ENCODE measurements around the gene MBNL2.

MBNL2 gene

DNA sequence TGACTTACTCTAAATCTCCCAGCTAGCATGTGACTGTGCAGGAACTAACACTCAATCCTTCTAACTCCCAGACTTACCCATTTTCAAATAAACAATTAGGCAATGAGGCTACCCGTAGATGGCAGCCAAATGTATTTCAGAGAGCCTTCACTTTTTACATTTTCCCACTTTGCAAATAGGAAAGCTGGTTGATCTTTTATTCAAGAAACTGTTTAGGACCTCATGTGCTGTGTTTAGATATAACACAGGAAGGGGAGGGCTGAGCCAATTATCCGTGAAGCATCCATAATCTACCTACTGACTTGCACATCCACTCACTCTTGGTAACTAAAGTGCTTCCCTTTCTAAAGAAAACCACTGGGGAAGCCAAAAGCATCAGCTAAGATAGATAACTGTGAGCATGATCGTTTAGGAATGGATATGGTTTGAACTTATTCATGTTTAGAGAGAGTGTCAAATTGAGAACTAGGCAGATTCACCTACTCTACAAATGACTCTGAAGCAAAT is 33.4 kb downstream of the MBNL2 start:
- no peak for DNase-seq

DNA sequence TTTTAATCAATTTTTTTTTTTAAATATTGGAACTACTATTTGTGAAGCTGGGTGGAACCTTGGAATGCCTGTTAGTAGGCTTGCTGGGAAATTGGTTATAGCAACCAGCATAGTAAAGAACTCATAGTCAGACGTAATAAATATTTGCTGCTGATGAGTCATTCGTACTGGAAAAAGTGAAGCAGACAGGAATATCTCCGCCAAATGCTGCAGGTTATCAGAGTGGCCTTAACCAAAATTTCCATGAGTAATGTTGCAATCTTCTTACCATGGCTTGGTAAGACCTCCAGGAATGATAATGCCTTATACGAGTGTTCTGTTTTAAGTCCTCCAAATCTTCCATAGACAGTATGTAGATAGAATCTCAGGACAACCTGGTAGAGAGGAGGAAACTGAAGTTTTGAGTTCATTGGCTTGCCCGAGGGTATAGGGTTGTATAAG is 34.2 kb downstream of the MBNL2 start:
- no peak for DNase-seq

DNA sequence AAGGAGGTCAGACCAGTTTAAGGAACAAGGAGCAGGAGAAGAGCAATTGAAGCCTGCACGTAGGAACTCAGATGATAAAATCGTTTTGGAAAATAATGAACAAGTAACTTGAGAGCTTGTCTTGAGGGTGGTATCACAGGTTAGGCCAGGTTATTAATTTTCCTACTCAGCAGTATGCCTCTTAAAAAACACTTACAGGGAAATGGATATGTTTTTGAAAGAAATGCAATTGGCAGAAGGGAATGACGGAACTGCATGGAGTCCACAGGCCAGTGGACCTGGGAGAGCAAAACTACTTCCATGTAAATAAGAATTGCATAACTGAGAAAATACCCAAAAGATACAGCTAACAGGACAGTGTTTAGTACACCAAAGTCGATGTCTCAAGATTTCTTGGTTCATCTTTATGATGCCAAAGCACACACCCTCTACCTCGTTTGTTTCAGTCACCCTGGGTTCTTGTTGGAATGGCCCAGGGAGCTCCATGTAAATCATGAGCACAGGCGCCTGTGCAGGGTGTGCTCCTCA is 35.2 kb downstream of the MBNL2 start:
- DNase-seq, result no peak

DNA sequence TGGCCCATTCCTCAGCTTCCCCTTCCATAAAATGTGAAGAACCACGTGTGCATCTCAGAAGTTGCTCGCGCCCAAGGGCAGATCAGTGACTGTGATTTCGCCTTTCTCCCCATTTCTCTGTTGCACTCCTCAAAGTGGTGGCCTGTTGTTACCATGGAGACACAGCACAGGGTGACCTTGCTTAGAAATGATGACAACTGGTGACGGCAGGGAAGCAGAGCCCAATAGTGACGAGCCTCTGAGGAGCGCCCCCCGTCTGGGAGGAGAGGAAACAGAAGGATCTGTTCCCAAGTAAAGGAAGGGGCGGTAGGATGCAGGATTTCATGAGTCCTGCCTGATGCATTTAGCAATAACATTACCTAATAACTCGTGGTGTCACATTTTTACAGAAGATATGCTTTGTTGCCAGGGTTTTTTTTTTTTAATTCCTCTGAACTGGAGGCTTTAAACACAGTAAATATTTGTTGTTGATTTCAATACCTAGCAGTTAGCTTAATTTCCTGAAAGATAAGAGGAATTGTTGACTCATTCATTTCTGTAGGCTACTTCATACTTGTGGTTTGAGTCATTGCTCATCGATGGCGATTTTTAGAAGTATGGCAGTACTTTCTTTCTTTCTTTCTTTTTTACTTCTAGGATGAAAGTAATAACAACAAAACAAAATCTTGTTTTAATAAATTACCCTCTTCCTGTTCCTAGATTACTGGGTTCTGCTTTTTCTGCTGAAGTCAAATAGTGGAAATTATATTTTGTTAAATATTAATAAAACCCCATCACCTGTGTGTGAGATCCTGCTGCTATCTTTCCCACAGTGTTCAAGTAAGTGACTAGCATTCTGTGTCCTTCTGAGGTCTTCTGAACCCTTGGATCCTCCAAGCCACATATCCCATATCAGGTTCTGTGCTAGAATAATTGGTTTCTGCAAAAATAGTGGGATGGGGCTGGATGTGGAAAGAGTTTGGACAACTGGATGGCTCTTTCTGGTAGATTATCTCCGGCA is 36.0 kb downstream of the MBNL2 start:
- DNase-seq, result no peak

DNA sequence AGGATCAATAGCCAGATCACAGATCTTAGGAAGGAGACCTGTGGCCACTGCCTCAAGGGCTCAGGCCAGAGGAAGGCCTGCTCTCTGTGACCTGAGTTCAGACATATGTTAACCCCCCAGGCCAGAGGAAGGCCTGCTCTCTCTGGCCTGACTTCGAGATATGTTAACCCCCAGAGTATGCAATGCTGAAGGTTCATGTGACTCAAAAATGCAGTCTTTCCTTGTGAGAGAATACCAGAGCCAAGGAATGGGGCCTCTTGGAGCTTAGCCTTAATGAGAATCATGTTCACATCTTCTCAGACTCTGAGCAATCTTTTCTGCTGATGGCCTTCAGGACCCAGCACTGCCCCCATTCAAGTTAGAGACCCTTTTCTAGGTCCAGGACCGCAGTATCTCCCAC is 36.7 kb downstream of the MBNL2 start:
- DNase-seq, result no peak

DNA sequence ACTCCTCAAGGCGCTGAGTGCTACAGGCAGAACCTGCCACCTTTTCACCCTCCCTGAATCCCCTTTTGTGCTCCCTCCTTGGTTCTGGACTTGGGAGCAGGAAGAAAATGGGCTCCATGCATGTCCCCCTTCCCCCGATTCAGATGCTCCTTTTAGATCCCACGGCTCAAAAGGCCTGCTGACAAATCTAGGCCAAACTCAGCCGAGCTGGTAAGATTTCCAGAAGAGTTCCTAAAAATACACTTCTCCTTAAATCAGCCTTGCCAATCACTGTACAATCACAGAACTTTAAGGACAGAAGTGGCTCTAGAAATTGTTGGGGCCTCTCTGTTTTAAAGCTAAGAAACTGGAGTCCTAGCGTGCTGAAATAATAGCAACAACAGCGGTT is 37.3 kb downstream of the MBNL2 start:
- DNase-seq, result no peak

DNA sequence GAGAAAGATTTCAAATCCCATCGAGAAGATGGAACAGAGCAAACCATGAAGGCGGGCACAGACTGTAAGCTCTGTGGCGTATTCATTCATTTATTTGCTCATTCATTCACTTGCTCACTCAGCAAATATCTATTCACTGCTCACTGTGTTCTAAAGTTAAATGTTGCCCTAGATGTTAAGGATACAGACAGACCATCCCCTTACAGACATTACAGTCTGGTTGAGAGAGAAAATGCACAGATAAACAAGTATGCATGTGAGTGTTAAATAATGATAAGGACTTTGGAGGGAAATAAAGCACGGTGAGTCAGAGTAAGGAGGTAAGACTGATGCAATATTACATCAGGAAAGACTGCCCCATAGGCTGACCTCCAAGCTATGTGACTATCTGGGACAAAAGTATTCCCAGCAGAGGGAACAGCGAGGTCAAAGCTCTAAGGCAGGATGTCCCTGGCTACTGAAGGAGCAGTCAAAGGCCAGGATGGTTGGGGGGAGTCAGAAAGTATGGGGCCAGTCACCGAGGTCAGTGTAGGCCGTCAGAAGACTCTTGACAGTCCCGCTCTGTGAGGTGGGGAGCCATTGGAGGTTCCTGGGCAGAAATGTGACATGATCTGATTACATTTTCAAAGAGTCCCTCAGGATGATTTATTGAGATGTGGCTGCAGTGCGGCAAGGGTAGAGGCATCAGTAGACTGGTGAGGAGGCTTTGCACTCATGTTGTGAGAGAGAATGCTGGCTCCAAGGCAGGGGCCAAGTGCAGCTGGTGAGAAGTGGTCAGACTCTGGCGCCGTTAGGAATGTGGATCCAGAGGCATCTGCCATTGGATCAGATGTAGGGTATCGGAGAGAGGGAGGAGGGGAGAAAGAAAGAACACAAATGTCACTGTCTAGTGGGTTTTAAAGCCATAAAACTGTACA is 37.9 kb downstream of the MBNL2 start:
- no peak for DNase-seq

DNA sequence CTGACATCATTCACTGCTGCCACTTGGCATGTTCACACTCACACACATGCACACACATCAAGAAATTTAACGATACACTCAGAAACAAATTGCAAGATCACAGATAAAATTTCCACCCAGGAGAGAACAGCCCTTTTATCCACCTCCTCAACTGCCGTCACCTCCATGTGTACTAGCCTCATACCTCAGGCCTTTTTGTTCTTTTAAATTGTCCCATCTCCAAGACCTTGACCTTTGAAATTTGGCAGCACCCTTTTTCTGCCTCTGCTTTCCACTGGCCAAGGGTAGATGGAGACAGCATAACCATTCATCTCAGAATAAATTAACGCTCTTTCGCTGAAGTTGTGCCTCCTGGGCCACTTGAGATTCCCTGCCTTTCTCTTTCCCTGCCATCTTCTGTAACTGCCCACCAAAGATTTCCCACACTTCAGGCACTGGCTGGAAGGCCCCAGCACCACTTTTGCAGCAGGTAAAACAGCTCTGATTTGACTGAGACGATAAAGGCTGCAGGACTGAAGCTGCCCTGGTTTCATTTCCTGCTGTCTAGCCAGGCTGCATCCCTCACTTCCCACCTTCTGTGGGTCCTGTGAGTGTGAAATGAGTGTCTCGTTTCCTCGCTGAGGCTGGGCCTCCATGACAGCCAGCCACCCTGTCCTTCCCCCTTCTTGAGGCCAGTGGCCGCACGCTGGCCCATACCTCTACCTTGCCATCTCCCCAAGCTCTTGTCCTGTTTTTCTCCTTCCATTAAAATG is 39.3 kb downstream of the MBNL2 start:
- no peak for DNase-seq

DNA sequence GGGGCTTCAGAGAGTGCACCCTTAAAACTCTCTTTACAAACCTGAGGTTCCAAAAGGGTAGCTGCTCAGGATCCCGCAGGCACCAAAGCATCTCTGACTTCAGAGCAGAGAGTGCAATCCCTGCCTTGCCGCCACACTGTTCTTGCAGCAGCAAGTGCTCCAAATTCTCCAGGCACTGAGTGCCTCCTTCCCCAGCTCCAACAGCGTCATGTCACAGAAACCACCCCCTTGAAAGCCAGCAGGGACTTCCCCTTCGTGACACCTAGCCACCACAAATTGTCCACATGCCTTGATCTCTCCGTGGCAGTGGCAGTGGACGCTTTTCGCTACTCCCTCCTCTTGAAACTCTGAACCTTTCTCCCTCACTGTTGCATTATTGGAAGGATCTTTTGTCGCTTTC is 39.9 kb downstream of the MBNL2 start:
- no peak for DNase-seq

DNA sequence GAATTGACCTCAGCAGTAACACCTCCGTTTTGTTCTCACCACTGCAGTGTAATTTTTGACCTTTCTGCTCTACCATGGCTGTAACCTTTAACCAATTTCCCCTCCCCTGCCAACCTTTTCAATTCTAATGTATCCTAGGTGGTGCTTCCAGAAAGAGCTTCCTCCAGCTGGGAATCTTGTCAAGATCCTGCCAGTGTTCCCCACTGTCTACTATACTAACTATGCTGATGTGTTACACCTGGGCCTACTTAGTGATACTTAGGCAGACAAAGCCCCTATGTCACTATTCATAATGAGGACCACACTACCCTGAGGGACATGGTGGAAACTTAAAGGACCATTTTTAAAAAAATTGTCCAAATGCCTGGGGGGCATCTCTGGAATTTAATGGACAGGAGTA is 41.0 kb downstream of the MBNL2 start:
- no peak for DNase-seq

DNA sequence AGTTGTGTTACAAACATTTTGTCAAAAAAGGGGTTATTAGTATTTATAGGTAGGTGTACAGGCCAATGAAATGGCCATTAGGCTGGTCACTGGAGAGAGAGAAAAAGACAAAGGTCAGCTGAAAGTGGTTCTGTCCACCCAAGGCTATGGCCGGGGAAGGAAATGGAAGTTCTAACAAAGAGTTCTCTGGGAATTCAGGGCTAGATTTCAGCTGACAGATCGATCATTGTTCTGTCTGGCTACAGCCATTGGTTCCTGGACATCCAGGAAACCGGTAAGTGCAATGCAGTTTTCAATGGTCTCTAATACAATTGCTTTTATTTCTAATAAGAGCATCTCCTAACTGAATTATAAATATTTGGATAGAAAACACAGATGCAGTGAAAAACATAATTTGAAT is 42.5 kb downstream of the MBNL2 start:
- no peak for DNase-seq

DNA sequence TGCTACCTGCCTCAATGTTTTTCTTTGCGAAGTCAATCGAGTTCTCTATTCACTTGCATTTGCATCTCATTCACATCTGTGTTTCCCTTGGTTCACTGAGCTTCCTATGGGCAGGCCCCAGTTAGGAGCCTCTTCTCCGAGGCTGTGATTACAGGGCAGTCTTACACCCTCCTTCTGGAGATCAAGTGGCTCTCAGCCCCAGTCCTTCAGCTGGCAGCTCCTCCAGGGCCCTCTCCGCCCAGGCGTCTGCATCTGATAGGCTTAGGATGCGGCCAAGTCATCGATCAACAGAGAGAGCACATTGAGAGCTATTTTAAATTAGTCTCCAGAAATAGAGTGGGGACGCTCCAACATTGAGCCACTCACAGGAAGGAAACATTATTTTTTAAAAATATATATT is 44.2 kb downstream of the MBNL2 start:
- DNase-seq, result no peak

DNA sequence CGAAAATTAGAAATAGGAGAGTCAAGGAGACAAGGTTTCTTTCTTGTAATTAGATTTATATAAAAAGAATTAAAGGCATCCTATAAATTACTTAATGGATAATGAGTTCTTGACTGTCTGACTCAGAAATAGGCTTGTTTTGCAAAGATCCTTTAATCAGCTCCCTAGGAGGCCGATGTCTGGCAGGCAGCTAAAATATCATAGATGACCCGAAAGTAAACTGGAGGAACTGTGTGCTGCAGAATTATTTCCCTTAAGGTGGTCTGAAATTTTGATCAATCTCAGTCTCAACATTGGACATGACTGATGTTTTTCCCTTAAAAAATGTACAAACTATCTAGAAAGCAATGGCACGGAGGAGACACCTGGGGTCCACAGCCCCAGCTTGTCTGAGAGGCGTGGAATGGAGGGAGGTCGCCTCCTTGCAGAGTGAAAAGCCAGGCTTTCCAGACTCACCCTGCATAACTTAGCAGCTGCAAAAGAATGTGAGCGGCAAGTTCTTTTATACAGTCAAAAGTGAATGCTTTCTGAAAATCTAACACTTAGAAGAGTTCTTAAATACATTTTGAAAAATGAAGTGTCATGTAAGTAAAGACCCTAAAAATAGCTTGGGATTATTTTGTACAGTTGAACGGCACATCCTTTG is 44.8 kb downstream of the MBNL2 start:
- DNase-seq, result no peak

DNA sequence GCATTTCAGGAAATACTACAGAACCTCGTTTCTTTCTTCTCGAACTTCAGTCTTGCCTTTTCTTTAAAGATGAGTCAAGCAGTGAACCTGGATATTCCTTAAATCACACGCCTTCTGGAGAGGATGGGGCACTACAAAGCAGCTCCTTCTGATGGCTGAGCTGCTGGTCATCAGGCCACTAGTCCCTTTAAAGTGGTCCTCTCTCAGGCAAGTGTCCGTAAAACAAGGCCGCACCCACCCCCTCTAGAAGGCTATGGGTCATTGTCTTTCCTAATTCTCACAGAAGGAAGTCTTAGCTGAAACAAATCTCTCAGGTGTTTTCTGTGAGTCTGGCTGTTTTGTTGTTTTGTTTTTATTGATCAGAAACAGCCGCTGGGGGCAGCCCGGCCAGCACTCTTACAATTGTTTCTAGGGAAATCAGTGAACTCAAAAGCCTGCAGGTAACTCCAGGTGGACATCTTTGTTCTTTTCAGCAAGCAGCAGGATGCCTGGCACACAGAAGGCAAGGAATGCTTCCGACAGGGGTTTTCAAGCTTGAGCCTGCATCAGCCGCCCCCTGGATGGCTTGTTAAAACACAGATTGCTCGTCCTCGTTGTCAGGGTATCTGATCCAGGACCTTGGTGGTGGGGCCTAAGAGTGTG is 45.4 kb downstream of the MBNL2 start:
- no peak for DNase-seq

DNA sequence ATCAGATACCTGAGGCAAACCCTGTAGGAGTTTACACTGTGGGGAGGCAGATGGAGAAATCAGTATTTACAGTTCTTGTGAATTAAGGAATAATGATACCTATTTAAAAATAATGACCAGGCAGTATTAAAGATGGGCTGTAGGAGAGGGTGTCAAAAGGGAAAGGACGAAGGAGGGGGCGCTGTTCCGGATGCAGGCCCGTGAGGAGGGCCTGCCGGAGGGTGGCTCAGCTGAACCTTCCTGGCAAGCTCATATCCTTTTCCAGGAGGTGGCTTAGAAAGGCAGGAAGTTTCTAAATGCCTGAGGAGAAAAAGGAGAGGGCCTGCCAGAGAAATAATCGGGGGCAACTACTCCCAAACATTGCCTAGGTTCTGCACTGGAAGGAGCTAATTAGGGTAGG is 46.6 kb downstream of the MBNL2 start:
- no peak for DNase-seq

DNA sequence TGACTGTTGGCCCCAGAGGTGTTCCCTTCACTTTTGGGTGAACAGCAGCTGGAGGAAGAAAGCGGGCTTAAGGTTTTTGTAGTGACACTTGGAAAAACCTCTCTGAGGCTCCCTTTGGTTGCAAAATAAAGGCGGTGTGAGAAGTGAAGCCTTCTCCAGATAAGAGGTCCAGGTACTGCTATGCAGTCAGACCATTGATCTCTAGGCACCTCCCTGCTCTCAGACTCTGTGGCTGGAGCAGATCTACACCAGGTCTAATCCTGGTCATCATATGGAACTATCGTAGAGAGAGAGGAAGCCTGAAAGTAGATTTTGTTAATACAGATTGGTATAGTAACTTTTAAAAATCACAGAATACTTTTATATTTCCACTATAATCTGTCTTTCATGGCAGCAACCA is 47.5 kb downstream of the MBNL2 start:
- DNase-seq, result no peak

DNA sequence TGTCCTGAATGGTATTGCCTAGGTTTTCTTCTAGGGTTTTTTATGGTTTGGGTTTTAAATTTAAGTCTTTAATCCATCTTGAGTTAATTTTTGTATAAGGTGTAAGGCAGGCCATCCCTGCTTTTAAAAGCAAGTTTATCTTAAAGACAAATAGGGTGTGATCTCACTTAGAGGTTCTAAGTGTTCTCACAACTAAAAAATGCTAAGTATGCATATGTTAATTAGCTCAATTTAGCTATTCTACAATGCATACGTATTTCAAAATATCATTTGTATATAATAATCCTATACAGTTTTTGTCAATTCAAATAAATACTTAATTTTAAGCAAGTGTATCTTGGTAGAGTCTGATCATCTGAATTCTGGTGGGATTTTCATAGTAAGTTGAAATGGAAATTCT is 50.4 kb downstream of the MBNL2 start:
- DNase-seq, result no peak

DNA sequence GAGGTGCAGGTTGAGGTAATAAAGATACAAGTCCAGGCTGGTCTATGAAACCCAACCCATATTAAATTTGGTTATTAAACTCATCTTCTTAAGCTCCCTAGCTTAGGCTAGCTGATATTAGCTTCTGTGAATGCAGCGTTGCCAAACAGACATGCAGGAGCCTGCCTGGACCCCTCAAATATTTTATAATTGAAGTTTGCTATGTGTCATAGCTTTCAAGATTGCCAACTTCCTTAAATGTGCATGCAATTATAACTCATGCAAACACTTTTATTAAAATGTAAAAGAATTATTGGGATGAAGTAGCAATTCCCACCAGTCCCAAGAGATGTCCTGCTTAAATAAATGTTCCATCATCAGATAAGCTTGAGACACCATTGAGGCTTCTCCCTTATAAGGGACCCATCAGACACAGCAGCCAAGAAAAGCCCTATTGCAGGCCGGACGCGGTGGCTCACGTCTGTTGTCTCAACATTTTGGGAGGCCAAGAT is 51.3 kb downstream of the MBNL2 start:
- no peak for DNase-seq

DNA sequence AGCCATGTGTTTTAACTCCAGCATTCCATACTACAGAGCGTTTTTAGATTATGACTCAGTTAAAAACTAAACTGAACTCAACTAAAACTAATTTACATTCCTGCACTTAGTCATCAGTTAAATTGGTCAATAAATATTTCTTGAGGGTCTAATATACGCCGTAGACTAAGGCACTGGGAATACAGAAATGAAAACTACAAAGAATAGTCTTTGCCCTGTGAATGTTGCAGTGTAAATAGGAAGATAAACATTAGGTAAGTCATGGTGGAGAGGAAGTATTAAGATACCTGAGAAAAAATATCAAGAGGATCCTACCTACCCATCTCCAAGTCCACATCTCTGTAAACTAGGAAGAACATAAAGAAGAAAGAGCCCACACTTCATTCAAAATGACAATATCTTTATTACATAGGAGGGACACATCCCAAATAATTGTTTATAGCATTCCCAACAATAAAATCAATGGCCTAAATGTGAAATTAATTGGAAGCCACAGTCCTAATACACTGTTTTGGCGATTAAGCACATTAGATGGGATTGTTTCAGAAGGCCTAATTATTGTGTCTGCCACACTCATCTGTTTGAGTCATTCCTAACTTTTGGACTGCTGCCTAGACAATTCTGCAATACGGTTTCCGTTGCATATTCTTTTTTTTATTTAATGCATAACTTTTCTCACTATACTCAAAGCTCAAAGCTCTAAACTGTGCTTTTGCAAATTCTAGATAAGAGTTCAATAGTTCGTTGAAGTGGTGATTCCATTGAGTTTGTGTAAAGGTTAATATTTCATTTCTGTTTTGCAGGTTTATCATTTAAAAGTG is 52.9 kb downstream of the MBNL2 start:
- no peak for DNase-seq

DNA sequence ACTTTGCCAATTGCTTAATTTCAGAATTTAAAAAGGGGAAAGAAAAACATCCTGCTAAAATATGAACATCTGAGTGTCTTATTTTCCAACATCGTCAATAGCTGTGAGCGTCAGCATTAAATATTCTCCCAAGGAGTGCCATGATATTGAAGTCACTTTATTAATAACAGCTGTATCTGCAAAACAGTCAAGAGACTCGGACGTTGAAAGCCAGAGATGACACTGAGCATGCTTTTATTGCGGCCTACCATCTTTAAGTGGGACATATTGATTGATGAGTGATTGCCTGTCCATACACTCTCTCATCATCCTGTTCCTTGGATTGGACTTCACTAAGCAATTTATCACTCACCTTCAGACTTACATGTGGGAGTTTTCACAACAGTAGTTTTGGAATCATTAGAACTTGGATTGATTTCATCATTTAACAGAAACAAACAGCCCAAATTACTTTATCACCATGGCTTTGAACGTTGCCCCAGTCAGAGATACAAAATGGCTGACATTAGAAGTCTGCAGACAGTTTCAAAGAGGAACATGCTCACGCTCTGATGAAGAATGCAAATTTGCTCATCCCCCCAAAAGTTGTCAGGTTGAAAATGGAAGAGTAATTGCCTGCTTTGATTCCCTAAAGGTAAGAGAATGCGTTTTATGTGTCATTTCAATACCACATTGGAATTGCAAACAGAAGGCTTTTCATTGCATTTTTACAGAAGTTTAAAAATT is 53.8 kb downstream of the MBNL2 start:
- no peak for DNase-seq

Data from NCI-H774 (cell line).